GM21367 (cell line): ENCODE results near the gene HABP2.

Experiments used
- ATAC-seq: cut with Tn5 transposase; IDR thresholded peaks from one replicate; pipeline ENCODE4 v1.9.1; 2021; ENCODE audit not compliant: unreplicated experiment

HABP2 gene

DNA sequence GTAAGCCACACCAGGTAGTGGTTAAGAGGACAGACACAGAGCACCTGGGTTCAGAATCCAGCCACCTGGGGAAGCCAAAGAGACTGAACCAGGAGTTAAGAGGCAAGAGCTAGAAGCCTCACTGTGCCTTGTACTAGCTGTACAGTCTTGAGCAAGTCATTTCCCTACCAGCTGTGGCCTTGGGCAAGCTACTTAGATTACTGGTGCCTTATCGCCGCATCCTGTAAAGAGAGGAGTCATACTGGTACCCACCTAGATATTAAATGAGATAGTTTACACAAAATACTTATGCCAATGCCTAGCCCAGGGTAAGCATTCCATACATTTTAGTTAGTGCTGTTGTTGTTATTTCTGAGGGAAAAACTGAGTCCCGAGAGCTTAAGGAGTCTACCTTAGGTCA, 47.7 kb downstream of the HABP2 start:
- no peak for ATAC-seq

DNA sequence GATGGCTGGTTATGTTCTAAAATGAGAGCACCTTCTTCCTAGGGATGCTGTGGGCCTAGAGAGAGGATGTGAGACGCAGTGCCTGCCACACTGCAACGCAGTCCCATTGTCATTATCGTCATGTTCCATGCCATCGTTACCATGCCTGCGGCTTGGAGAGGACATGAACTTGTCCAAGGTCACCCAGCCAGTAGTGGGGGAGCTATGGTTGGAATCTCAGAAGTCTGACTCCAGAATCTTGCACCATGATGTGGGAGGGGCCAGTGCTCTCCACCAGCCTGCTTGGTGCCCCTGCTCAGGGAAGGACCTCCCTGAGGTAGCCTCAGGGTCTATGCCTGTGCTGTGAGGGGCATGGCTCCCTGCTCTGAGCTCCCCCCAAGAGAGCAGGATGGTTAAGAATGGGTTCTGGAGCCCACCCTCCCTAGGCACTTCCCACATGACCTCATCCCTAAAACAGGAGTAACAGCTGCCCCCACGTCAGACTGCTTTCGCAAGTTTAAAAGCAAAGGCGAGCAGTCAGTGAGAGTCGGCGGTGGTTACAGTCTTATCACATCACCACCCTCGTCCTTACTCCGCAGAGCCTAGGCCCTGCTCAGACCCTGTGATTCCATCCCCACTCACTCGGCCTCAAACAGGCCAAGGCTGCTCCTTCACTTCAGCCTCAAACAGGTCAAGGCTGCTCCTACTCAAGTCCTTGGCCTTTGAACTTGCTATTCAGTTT, 50.4 kb downstream of the HABP2 start:
- no peak for ATAC-seq

DNA sequence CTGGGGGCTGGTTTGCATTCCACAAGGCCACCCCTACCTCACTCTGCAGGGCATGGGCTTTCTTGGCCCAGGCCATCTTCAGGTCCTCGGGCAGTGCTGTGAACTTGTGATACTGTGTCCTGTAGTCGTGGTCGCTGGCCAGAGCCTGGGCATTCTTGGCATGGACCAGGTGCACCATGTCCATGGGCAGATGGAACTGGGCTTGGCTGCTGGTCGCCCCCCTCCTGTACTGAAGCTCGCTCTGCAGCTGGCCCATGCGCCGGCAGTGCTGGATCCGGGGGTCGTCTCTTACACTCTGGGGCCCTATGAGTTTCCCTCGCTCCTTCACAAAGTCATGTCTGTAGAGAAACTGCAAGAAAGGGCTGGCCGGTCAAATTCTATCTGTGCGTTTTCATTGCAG, 51.7 kb downstream of the HABP2 start:
- ATAC-seq: no peak

DNA sequence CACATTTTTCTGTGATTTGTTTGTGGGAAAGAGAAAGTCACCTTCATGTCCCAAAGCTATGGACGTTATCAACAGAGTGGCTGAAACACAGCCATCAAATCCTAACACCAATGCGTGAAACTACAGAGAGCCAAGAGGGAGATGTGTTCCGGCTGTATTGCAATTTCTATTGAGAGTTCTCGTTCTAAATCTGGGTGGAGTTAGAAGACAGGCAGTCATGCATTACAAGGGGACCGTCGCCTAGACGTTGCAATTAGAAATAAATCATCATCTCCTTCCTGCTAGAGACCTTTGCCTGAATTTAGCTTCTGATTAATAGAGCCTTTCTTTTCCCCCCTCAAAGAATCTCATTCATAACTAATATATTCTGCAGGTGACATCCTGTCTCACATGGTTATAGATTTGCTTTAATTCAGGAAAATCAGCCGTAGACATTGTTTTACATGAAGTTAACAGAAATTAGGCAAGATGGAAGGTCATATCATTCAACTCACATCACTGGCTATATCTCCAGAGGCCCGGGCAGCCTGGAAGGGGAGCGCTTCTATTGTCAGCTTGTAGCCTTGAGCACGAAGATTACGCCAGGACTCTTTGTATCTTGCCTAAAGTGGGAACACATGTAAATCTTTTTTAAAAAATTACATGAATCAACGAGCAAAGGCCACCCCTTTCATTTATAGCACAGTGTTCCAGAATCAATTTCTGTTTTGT, 52.6 kb downstream of the HABP2 start:
- ATAC-seq: no peak

DNA sequence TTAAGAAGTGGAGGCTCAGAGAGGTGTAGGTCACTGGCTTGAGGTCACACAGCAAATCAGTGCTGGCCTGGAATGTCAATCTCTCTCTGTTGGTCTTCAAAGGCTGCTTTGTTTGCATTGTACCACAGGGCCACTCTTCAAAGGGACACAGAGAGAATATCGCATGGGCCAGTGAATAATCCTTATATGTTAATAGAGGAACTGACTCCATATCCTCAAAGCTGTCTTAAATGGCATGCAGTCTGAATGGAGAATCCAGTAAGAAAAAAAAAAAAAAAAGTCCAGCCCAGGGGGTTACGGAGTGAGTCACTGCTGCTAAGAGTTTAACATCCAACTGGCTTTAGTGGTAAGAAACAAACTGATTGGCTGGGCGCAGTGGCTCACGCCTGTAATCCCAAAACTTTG, 56.9 kb downstream of the HABP2 start:
- ATAC-seq: no peak

DNA sequence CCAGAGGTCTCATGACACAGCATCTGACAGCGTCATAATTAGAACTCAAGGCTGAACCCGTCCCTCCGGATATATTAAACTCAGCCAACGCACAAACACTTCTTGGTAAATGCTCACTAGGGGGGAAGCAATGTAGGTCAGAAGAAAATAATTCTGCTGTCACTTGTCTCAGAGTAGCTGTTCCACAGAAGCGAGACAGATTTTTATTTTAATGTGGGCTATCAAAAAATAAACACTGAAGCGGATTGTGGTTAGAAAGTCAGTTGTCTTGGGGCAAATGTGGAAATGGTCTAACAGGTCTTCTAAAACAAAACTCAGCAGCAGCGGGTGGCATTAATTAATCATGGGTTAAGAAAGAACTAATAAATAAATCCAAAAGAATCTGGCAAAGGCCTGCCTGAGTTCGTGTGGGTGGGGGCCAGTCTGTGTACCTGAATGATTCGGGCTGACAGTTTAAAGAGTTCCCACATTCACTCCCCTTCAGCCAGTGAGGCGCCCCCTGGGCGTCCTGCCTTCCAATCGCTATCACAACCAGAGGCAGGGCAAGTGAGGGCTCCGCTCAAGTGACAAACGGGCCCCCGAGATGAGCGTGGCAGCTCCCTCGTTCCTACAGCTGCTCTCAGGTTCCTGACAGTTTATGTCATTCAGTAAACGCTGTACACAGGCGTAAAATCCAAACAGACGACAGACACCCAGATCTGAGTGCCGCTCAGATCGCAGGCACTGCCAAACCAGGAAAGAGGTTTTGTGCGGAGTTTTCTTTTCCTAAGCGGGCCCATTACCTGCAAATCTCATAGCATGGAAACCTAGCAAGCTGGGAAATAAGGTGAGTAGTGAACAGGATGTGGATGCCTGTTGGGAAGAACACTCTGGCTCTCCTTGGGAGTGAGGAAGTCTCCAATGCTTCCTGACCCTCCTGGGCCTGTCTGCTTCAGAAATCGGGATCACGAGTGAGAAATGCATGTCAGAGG, 58.1 kb downstream of the HABP2 start:
- no peak for ATAC-seq

DNA sequence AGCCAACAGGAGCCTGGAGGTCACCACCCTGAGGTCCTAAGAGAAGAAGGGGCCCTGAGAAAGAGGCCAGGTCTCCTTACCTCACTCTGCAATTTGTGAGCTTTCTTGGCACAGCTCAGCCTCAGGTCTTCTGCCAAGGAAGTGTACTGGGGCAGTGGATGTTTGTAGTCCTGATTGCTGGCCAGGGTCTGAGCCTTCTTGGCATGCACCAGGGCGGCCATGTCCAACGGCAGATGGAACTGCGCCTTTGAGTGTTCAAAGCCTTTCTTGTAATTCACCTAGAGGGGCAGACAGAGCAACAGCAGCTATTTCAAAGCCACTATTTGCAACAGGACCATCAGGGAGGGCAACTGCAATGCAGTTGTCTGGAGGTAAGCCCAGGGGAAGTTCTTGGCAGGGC, 59.3 kb downstream of the HABP2 start:
- ATAC-seq: no peak

DNA sequence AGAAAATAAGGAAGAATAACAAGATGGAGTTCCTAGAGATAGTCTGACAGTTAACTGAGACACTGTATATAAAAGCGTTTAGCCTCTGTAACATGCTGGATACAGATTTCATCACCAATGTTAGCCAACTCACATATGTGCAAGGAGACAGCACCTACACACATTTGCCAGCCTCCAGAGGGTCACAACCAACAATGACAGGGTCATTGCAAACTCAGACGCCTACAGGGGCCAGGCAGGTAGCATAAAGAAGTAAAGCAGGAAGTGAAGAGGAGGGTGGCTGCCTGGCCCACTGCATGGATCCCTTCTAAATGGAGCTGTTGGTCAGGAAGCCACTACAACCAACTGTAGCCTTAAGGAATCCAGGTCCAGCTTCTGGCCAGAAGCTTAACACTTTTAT, 60.6 kb downstream of the HABP2 start:
- no peak for ATAC-seq

DNA sequence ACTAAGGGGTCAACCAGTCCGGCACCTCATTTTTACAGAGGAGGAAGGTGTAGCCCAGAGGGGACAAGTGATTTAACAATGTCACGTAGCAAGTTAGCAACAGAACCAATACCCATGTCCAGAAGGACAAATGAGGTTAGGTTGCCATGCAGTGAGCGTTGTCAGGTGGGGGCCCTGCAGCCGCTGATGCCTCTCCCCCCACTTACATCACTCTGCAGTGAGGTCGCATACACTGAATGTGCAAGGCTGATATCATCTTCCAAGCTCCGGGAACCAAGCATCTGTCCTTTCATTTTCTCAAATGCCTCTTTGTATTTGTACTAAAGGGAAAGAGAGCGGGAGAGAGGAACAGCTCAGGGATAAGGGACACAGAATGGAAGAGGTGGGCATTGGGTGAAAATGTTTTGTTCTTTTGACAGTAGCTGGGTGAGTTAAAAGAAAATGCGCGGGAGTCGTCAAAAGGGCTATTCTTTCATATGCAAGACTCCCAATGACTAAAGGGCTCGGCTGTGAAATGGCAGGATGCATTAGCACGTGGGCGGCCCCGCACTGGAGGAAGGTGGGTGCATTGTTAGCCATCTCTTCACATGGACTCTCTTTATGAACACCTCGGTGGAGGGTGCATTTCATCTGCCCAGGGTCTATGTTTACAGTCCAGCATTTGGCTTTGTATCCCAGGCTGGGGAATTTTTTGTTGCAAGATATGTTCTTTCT, 61.3 kb downstream of the HABP2 start:
- no peak for ATAC-seq

DNA sequence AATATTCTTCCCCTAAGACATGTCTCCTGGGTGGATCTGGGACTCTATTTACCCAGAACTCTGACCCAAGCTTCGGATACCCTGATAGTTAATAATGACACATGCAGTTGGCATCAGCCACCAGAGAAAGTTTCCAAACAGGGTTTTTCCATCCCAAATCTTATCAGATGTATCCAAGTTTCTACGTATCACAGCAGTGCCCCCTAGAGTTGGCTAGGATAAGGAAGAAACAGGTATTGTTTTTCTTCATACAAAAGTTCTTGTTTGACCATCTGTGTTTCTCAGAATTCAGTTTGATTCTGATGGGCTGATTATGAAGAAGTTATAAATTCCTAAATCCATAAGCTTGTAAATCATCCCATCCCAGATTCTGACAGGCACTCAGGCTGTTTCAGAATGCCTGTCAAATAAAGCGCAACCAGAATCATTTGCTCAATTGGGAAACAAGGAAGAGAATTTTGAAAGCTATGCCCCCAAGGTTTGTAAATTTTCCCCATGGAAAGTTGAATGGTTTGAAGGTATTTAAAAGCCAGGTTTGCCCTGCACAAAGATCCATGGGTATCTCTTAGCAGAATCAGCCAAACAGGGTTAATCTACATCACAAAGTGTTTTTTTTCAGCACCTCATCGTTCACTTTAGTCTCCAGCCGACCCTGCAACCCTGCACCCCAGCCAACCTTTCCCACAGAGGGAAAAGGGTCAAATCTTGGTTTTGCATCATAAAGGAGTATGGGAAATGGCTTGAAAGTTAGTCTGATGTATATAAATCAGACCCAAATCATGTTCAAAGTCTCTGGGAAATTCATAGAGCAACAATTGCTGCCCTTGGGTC, 63.6 kb downstream of the HABP2 start:
- no peak for ATAC-seq

DNA sequence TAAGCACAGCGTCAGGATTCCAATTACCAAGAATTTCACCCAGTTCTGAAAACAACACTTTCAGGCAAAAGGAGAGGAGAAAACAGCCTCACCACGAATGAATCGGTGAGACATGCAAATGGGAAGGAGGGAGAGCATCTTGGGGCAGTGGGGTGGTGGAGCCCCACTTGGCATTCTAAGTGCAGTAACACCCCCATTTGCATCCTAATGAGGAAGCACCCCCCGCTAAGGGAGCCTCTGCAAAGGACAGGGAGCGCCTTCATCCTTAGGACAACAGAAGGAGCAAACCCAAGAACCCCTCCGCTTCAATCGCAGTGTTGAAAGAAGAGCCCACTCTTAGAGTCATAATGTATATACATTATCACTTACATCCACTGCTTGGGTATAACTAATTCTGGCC, 64.2 kb downstream of the HABP2 start:
- ATAC-seq: no peak

DNA sequence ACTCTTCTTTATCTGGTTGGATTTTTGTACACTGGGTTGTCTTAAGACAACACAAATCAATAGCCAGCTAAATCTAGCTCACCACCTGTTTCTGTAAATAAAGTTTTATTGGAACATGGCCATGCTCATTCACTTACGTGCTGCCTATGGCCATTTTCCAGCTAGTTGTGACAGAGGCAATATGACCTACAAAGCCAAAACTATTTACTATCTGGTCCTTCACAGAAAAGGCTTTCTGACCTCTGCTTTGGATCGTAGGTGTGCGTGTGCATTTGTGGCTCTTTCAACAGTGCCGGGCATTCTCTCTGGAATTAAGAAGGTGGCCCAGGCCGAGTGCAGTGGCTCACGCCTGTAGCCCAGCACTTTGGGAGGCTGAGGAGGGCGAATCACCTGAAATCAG, 65.5 kb downstream of the HABP2 start:
- ATAC-seq: no peak

DNA sequence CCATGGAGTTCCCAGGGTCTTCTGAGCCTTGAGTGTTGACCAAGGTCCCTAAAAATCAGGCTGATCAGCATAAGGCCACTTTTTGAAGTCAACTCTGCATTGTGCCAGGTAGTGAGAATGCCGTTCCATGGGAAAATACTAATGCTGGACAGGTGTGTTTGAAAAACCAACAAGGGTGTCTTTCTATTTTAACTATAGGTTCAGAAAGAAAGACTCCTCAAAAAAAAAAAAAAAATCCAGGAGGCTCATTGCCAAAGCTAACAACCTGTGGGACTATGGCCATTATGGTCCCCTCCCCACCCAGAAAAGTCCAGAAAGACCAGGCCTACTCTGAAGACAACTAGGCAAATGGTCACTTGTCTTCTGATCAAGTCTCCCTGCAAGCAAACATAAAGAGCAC, 66.5 kb downstream of the HABP2 start:
- ATAC-seq: no peak

DNA sequence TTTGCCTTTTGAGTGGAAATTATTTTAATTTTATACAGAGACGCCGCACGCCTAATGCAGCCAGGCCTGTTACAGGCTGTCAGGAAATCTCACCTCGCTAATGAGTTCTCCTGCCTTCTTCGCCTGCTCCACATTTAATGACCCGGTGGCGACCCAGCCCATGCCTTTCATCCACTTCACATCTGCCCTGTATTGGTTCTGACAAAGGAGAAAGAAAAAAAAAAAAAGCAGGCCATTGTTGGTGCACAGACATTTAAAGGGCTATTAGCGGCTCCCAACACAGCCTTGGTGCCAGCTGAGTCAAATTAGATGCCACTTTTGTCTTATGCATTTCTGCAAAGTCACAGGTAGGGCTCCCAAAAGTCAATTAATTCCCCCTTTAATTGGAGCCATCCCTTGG, 67.7 kb downstream of the HABP2 start:
- ATAC-seq: no peak

DNA sequence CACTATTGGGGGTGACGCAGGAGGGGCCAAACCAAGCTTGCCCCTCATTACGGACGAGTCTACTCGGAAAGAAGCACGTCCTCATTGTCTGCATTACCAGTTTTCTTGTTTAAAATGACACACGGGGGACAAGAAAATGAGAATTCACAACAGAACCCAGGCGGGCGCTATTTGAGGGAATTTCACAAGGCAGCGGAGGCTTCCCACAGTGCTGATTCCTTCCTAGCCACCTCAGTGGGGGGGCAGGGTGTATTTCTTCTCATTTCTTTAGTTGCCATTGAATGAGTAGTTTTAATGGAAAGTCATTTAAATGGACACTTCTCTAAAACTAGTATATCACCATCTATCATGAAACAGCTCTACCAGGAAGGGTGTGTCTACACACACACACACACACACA, 68.1 kb downstream of the HABP2 start:
- no peak for ATAC-seq

DNA sequence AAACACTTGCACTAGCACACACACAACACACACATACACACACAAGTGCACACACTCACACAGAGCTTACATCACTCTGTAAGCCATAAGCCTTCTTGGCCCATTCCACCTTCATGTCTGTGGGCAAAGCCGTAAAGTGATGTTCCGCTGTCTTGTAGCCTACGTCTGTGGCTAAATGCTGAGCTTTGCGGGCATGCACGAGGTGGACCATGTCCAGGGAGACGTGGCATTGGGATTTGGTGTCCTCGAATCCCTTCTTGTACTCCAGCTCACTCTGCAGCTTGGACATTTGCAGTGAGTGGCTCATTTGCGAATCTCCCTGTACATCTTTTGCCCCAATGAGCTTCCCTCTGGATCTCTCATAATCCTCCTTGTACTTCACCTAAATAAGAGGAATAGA, 68.9 kb downstream of the HABP2 start:
- ATAC-seq: no peak

DNA sequence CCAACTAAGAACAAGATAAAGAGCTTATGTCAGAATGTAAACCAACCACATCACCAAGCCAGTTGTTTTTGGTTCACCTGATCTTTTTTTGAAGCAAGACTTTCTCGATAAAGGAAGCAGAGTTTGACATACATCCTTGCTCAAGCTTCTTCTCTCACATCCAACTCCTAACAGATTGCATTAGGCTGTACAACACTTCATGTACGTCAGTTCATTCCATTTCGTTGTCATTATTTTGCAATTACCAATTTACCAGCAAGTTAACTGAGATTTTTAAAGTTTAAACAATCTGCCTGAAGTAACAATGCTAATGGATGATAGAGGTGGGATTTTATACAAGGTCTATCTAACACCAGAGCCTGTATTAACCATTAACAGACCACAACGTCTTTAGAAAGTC, 70.0 kb downstream of the HABP2 start:
- ATAC-seq: no peak

DNA sequence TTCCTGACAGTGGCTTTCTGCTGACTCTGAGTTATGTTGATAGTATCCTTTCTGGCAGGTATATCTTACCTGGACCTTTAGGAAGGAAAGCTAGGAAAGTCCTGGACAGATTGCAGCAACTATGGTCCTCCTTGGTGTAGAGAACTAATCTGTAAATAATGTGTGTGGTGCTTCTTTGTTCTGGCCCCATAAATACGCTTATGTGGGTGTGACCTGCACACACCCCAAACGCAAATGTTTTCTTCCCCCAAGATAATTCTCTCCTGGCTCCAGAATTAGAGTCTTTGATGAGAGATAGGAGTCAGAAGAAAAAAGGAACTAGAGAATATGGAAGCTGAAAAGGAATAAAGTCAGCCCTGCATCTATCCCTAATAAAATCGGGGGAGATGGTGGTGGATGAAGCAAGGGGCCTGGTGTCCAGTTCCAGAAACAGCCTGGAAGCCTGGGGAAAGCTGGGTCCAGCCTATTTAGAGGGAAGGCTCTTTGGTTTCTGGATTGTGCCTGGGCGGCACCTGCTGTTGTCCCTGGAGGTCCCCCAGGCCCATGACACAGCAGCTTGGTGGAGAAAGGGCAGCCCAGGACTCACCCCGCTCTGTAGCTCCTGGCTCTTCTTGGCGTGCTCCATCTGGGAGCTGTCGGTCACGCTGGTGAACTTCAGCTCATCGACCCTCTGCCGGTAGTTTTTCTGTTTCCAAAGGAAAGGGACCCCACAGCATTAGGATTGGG, 72.8 kb downstream of the HABP2 start:
- no peak for ATAC-seq

DNA sequence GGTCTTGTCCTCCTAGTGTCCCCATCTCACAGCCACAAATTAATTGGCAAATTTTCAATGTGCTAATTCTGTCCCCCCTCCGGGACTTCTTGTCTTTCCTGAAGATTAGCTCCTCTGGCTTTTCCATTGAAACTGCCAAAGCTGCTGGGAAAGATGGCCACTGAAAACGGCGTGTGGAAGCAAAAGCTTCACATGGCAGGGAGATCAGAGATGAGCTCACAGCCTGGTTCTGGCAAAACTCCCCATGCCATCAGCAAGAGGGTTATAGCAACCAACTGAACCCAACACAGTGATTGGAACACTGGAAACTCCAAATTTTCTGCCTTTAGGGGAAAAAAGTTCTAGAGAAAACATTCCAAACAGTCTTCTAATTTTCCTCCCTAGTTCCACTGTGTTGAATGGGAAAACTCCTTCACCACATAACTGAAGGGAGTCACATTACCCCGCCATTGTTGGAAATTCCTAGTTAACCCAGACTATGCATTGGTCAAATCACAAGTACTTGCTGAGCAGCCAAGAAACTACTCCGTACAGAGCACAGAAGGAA, 74.0 kb downstream of the HABP2 start:
- ATAC-seq: no peak
